H1 (cell line): ENCODE measurements around the gene EFCAB13.

Experiments
- CEBPB ChIP-seq: IDR thresholded peaks from 2 replicates; pipeline ENCODE4 v1.6.1; 2012; ENCODE audit warnings: low read depth, low read length
- CTCF ChIP-seq, 3 experiments: IDR thresholded peaks; 1 replicate in 2 of 3; 2 replicates in 1 of 3; pipeline versions ENCODE4 v1.5.1 to v1.6.1; 2011; ENCODE audit warnings: low read length in 3 of 3, mild to moderate bottlenecking in 3 of 3, inconsistent platforms in 2 of 3, low read depth in 1 of 3, moderate library complexity in 1 of 3; ENCODE audit not compliant: insufficient read depth in 1 of 3; ENCODE audit errors: control extremely low read depth in 1 of 3
- JUN ChIP-seq: IDR thresholded peaks from 2 replicates; pipeline ENCODE4 v1.6.1; 2011; ENCODE audit warnings: low read depth, mild to moderate bottlenecking, improper control_type of control experiment, low read length
- POLR2AphosphoS5 ChIP-seq: IDR thresholded peaks from 2 replicates; pipeline ENCODE4 v1.6.1; 2011; ENCODE audit warnings: low read depth, low read length
- SRF ChIP-seq: IDR thresholded peaks from 2 replicates; pipeline ENCODE4 v1.6.1; 2011; ENCODE audit warnings: mild to moderate bottlenecking, low read depth, low read length, moderate library complexity
- USF2 ChIP-seq: IDR thresholded peaks from 2 replicates; pipeline ENCODE4 v1.6.1; 2011; ENCODE audit warnings: low read length, improper control_type of control experiment

GRCh38 chr17:47281216-47281615 lies 42.5 kb upstream of the EFCAB13 start:
- TF ChIP-seq USF2: no peak
- no peak for TF ChIP-seq JUN
- TF ChIP-seq CEBPB: no peak
- no peak for TF ChIP-seq POLR2AphosphoS5
- no peak for TF ChIP-seq SRF
- no peak for TF ChIP-seq CTCF (IDR thresholded peaks at IDR 0.05; ENCODE audit: control extremely low read depth in 1 of 3, insufficient read depth in 1 of 3, low read depth in 1 of 3, low read length in 3 of 3)
